ENCODE measurements around the gene PRRC2B.
A peak's percentile ranks its signal among the peaks of the same experiment; 100 is the strongest.
"Not testable (repeated sequence)": the region's sequence is repeated elsewhere in the genome, so short reads cannot be mapped to it uniquely, and the experiment has no call there.

Gene PRRC2B

DNA sequence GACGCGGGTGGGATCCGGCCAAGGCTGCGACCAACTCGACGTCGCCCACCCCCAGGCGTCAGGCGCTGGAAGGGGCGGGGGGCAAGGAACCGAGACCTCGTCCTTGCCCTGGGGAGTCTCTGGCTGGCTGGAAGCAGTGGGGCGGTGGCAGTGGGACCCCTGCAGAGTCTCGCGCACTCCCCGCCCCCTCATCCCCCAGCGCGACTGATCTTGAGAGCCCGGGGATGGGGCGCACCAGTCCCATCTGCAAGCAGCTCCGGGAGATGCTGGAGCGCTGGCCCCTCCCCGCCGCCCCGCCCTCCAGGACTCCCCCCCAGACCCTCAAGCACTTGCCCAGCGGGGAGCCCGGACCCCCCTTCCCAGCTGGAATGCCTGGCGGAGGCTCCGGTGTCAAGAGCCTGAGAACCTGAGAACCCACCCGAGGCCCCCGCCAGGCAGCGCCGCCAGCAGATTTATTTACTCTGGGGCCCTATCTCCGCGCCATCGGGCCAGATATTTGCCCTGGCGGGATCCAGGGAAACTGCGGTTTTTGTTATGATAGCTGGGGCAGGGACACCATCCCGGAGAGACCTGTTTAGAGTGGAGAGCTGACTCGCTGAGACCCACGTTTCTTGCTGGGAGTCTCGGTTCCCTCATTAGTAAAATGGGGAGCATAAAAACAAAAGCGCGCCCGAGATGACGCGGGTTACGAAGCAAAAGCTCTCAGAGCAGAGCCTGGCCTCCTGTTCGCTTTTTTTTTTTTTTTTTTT is 152.6 kb downstream of the PRRC2B start:
- peak; percentile 47 to 68 for DNase-seq

DNA sequence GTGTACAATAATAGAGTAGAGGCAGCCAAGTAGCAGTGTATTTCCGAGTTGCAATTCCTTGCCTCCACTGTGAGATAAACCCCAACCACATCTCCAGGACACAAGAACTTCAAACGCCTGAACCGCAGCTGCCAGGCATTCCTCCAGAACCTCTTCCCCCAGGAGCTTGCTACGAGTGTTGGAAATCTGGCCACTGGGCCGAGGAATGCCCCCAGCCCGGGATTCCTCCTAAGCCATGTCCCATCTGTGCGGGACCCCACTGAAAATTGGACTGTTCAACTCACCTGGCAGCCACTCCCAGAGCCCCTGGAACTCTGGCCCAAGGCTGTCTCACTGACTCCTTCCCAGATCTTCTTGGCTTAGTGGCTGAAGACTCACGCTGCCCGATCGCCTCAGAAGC is 155.3 kb downstream of the PRRC2B start:
- not testable (repeated sequence) for DNase-seq
